Brain microvascular endothelial cell (primary cell): Measurements from ENCODE around the gene USO1.

Source experiments
- DNase-seq: peaks from one replicate; pipeline ENCODE4 v3.0.0-alpha.2; 2020
- H3K27ac ChIP-seq: fragments of 250-450 bp; sonication (Bioruptor Pico); 2 replicates; pipeline ENCODE4 v1.5.1; 2020; ENCODE audit warnings: mild to moderate bottlenecking, moderate library complexity
- H3K27me3 ChIP-seq: fragments of 250-450 bp; sonication (Bioruptor Pico); replicated peaks from 2 replicates; pipeline ENCODE4 v1.5.1; 2020; ENCODE audit warnings: mild to moderate bottlenecking
- H3K36me3 ChIP-seq: fragments of 250-450 bp; sonication (Bioruptor Pico); replicated peaks from 2 replicates; pipeline ENCODE4 v1.5.1; 2020; ENCODE audit warnings: mild to moderate bottlenecking
- H3K4me3 ChIP-seq: 2 replicates; pipeline ENCODE4 v1.5.1; 2011; ENCODE audit warnings: low read depth, mild to moderate bottlenecking, control low read depth, low read length, moderate library complexity
- in situ Hi-C: cut with HindIII; loops from 2 replicates; pipeline ENCODE4 v1.10.0; 2017; ENCODE audit warnings: low sequenced_read_pairs, low pct_ligation_motif_present
- TF ChIP-seq, protein P1 (sequence below): IDR thresholded peaks from 2 replicates; pipeline ENCODE4 v1.5.1; 2011; ENCODE audit warnings: low read depth, mild to moderate bottlenecking, moderate library complexity, low read length, control low read depth, inconsistent platforms; ENCODE audit errors: missing control alignments

USO1 gene

DNA sequence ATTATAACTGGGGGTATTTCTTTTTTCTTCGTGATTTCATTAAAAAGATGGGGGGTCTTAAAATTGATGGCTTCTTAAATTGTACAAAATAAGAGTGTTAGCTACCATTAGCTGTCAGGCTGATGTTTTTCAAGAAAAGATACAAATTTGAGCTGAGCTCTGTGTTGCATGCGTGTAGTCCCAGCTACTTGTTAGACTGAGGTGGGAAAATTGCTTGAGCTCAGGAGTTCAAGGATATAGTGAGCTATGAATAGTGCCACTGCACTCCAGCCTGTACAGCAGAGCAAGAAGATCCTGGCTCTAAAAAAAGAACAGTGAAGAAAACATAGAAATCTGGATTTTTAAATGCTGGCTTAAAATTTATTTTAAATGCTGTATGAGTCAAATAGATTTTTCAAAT lies 13.0 kb downstream of the USO1 start:
- Histone ChIP-seq H3K4me3 (no peak overlapping the region), H3K27me3 (no peaks in the 10 kb centered on the region), H3K27ac (no peak overlapping the region), H3K36me3 (no peaks in the 10 kb centered on the region)
- TF ChIP-seq, protein P1, sequence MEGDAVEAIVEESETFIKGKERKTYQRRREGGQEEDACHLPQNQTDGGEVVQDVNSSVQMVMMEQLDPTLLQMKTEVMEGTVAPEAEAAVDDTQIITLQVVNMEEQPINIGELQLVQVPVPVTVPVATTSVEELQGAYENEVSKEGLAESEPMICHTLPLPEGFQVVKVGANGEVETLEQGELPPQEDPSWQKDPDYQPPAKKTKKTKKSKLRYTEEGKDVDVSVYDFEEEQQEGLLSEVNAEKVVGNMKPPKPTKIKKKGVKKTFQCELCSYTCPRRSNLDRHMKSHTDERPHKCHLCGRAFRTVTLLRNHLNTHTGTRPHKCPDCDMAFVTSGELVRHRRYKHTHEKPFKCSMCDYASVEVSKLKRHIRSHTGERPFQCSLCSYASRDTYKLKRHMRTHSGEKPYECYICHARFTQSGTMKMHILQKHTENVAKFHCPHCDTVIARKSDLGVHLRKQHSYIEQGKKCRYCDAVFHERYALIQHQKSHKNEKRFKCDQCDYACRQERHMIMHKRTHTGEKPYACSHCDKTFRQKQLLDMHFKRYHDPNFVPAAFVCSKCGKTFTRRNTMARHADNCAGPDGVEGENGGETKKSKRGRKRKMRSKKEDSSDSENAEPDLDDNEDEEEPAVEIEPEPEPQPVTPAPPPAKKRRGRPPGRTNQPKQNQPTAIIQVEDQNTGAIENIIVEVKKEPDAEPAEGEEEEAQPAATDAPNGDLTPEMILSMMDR: no peak
- no peak for DNase-seq
- in situ Hi-C loops: no loop called here

DNA sequence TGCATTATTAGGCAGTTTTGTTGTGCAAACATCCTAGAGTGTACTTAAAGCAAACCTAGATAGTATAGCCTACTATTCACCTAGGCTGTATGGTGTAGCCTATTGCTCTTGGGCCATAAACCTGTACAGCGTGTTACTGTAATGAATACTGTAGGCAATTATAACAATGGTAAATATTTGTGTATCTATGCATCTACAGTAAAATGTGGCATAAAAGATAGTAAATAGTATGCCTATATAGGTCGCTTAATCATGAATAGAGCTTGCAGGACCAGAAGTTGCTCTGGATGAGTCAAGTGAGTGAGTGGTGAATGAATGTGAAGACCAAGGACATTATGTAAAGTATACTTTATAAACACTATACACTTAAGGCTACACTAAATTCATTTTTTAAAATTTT lies 16.6 kb downstream of the USO1 start:
- in situ Hi-C loops: no loop called here
- Histone ChIP-seq H3K4me3 (no peak overlapping the region), H3K27me3 (no peaks in the 10 kb centered on the region), H3K36me3 (no peaks in the 10 kb centered on the region), H3K27ac (no peak overlapping the region)
- TF ChIP-seq, protein P1: no peak
- DNase-seq: no peak

DNA sequence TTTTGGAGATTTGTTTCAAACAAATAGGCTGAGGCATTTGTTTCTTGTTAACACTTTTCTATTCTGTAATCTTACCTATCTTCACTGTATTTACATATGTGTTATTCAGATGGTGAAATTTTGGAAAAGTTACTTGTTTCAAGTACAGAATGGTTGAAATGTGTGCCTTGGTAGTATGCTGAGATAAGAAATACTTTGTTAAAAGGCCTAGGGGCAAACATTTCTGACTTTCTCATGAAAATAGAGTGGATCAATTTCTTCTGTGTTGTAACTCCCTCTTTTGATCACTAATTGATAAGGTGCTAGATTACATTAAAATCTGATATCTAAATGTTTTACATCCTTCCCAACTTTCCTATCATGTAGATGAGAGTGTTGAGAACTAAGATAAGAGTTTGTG lies 18.1 kb downstream of the USO1 start:
- H3K4me3 ChIP-seq: no peak overlapping the region
- no peaks in the 10 kb centered on the region for H3K27me3 ChIP-seq
- in situ Hi-C loops: no loop called here
- H3K36me3 ChIP-seq: no peaks in the 10 kb centered on the region
- no peak overlapping the region for H3K27ac ChIP-seq
- TF ChIP-seq, protein P1: no peak
- DNase-seq: no peak

DNA sequence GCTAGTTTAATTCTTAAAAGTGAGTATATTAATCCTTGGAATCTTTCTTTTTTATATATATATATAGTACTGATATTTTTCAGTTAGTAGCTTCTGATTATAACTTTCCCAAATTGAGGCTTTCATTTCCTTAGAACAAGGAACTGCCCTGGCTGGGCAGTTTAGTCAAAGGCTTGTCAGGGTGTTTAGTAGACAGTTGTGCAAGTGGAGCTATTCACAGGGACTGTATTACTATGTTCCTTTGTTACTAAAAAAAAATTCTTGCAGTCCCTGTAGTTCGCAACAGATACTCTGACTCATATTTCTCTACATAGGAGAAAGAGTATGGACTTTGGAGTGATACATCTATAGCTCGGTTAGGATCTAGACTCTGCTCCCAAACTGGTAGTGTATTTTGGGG lies 20.8 kb downstream of the USO1 start:
- TF ChIP-seq, protein P1: no peak
- H3K27me3 ChIP-seq: no peaks in the 10 kb centered on the region
- DNase-seq: peak; percentile 39
- H3K4me3 ChIP-seq: no peak overlapping the region
- no peaks in the 10 kb centered on the region for H3K36me3 ChIP-seq
- H3K27ac ChIP-seq: no peak overlapping the region
- in situ Hi-C loops: no loop called here

DNA sequence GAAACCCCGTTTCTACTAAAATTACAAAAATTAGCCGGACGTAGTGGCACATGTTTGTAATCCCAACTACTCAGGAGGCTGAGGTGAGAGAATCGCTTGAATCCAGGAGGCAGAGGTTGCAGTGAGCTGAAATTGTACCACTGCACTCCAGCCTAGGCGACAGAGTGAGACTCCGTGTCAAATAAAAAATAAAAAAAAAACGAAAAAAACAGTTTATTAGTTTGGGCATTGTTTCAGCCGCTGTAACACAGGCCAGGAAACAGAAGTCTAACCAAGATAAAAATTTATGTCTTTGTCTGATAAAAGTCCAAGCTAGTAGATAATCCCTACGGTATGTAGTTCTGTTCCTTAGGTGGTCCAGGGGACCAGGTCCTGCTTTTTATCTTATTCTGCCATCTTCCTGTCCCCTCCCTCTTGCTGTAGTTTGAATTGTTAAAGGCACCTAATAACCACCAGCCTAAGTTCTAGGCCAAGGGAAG lies 21.4 kb downstream of the USO1 start:
- TF ChIP-seq, protein P1: no peak
- no peaks in the 10 kb centered on the region for H3K27me3 ChIP-seq
- no peak overlapping the region for H3K4me3 ChIP-seq
- no peaks in the 10 kb centered on the region for H3K36me3 ChIP-seq
- in situ Hi-C loops: no loop called here
- DNase-seq: no peak
- H3K27ac ChIP-seq: no peak overlapping the region

DNA sequence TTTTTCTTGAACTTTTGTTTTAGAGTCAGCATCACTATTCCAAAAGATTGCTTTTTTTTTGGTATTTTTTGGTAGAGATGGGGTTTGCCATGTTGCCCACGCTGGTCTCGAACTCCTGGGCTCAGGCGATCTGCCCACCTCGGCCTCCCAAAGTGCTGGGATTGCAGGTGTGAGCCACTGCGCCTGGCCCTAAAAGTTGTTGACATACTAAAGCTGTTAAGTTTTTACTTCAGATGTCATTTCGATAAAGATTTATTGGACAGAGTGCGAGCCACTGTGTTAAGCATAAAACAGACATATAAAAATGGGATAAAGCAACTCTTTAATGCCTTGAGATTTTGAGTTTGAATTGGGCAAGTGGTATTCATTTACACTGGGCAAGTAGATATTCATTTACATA lies 28.3 kb downstream of the USO1 start:
- no peak for DNase-seq
- Histone ChIP-seq H3K27ac (no peak overlapping the region), H3K36me3 (peaks cover 28% of the 10 kb centered on the region), H3K27me3 (no peaks in the 10 kb centered on the region), H3K4me3 (no peak overlapping the region)
- in situ Hi-C loops: no loop called here
- TF ChIP-seq, protein P1: no peak
